ENCODE data around the gene PRTN3.
"Not testable (repeated sequence)": the region's sequence is repeated elsewhere in the genome, so short reads cannot be mapped to it uniquely, and the experiment has no call there.

The PRTN3 gene

DNA sequence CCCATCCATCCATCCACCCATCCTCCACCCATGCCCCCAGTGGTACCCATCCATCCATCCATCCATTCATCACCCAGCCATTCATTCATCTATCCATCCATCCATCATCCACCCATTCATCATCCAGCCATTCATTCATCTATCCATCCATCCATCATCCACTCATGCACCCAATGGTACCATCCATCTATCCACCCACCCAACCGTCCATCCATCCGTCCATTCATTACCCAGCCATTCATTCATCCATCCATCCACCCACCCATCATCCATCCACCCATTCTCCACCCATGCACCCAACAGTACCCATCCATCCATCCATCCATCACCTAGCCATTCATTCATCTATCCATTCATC is 24.3 kb upstream of the PRTN3 start:
- no peak for DNase-seq

DNA sequence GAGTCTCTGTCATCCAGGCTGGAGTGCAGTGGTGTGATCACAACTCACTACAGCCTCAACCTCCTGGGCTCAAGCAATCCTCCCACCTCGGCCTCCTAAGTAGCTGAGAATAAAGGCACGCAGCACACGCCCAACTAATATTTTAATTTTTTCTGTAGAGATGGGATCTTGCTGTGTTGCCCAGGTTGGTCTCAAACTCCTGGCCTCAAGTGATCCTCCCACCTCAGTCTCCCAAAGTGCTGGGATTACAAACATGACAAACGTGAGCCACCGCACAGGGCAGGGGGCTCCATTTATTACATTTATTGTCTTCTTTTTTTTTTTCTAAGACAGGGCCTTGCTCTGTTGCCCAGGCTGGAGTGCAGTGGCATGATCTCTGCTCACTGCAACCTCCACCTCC is 20.6 kb upstream of the PRTN3 start:
- DNase-seq = not testable (repeated sequence)

GRCh38 chr19:821231-821824 is 19.5 kb upstream of the PRTN3 start:
- no peak for DNase-seq

GRCh38 chr19:821825-822503 is 18.8 kb upstream of the PRTN3 start, which contains the start of gene PLPPR3:
TSS of gene PLPPR3 (minus strand) at chr19:821955. CDS start at chr19:821559, 396 bp downstream.
- no peak for DNase-seq

DNA sequence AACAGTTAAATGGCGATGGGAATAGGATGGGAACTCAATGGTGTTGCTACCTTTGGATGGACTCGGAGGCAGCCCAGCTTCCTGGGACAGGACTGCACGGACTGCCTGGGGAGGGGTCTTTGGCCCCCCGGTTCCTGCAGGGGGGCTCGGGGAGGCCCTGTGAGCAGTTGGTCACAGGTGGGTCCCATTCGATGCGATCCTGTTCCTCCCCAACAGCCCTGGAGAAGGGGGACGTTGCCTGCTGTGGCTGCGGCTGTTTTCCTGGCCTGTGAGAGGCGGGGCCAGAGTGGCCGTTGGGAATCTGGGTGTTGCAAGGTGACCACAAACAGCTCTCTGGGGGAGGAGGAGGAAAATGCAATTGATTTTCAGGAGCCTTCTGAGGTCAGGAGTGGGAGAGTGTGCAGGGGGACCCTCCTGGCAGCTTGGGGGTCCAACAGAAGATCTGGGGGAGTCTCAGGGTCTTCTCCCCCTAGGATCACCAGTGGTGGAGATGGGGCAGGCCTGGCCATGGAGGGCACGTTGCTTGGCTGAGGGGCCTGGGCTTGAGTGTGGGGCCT is 17.2 kb upstream of the PRTN3 start:
- no peak for DNase-seq

- no peak for DNase-seq
These were observed 15.9 kb upstream of the PRTN3 start for GRCh38 chr19:824885-825284.

DNA sequence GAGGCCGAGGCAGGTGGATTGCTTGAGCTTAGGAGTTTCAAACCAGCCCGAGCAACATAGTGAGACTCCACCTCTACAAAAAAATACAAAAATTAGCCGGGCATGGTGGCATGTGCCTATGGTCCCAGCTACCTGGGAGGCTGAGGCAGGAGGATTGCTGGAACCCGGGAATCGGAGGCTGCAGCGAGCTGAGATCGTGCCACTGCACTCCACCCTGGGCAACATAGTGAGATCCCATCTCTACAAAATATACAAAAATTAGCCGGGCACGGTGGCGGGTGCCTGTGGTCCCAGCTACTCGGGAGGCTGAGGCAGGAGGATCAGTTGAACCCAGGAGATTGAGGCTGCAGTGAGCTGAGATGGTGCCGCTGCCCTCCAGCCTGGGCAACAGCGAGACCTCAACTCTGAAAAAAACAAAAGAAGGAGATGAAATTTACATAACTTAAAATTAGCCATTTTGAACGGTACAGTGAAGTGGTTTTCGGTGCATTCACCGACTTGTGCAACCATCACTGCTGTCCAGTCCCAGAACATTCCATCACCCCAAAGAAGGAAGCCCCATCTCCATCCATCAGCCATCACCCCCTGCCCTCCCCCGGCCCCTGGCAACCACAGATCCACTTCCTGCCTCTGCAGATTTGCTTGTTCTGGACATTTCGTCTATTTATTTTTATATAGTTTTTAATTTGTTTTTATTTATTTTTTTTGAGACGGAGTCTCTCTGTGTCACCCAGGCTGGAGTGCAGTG is 14.7 kb upstream of the PRTN3 start:
- DNase-seq = no peak

DNA sequence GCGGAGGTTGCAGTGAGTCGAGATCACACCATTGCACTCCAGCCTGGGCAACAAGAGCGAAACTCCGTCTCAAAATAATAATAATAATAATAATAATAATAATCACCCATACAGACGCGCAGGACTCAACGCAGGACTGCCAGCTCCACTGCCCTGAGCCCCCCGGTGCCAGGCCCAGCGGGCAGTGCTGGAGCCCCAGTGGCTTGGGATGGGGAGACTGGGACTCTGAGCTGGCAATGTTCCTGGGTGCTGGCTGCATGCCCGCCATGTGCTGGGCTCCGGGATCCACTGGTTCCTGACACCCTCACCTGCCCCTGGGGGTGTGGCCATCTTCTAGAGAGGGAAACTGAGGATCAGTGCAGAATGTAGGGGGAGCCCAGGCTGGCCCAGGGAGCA is 13.5 kb upstream of the PRTN3 start:
- no peak for DNase-seq

GRCh38 chr19:827710-828321 is 13.0 kb upstream of the PRTN3 start, which contains the start of gene AZU1:
TSS of gene AZU1 (plus strand) at chr19:827837. CDS start at chr19:827847, 10 bp downstream.
- no peak for DNase-seq

GRCh38 chr19:829129-829758 is 11.6 kb upstream of the PRTN3 start:
- no peak for DNase-seq

DNA sequence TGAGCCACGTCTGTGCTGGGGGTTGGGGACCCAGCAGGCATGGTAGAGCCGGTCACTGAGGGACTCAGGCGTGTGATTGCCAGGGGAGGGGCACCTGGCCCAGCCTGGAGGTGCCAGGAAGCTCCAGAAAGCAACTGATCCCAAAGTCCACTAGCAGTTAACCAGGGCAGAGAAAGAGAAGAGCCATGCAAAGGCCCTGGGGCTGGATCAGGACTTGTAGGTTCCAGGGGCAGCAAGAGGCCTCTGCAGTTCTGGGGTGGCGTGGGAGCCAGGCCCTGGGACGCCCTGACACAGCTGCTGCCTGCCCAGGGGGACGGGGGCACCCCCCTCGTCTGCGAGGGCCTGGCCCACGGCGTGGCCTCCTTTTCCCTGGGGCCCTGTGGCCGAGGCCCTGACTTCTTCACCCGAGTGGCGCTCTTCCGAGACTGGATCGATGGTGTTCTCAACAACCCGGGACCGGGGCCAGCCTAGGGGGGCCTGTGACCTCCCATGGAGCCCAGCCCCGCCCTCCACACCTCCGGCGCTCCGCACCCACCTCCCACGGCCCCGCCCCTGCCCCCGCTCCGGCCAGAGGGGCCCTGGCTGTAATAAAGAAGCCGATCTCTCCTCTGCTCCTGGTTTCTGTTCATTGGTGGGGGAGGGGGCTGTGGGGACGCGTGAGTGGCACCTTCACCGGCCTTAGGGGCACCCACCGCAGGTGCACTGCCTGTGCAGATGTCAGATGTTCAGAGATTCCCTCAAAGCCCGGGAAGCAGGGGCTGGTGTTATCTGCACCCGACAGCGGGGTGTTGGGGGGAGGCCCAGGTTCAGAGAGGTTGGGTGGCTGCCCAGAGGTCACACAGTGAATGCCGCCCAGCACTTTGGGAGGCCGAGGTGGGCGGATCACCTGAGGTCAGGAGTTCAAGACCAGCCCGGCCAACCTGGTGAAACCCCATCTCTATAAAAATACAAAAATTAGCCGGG is 9.1 kb upstream of the PRTN3 start:
- DNase-seq = no peak

DNA sequence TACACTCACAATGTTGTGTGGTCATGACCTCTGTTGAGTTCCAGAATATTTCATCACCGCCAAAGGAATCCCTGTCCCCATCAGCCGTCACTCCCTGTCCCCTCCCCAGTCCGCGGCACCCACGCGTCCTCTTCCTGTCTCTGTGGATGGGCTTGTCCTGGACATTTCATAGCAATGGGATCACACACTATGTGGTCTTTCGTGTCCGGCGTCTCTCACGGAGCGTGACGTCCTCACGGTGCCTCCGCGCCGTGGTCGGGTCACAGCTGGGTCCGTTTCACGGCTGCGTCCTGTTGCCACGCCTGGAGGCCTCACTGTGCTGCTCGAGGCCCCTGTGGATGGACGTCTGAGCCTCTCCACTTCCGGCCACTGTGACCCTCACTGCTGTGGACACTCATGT is 6.6 kb upstream of the PRTN3 start:
- no peak for DNase-seq

DNA sequence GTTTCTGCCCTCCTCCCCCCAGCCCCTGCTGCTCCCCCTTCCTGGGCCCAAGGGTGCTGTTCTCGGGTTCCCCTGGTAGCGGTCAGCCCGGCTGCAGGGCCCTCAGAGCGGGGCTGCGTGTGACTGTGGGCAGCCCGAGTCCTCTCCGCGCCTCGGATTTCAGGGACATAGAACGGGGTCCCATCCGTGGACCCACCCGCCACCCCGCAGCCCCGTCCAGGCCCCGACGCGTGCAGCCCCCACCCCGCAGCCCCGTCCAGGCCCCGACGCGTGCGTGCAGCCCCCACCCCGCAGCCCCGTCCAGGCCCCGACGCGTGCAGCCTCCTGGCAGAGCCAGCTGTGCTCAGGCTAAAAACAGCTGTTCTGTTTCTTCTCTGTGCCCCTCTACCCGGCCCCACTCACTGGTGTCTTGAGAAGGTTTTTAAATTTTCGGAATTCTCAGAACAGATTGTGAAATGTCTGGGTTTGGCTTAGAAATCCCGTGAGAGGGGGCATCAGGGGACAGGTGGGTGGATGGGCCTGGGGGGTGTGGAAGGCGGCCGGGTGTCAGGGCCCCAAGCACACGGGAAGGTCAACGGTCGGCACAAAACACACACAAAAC is 5.5 kb upstream of the PRTN3 start:
- DNase-seq = no peak

- DNase-seq = not testable (repeated sequence)
These were observed 2.0 kb downstream of the PRTN3 start for GRCh38 chr19:842802-843179.

- DNase-seq = no peak
These were observed 2.5 kb downstream of the PRTN3 start for GRCh38 chr19:843180-843835.

DNA sequence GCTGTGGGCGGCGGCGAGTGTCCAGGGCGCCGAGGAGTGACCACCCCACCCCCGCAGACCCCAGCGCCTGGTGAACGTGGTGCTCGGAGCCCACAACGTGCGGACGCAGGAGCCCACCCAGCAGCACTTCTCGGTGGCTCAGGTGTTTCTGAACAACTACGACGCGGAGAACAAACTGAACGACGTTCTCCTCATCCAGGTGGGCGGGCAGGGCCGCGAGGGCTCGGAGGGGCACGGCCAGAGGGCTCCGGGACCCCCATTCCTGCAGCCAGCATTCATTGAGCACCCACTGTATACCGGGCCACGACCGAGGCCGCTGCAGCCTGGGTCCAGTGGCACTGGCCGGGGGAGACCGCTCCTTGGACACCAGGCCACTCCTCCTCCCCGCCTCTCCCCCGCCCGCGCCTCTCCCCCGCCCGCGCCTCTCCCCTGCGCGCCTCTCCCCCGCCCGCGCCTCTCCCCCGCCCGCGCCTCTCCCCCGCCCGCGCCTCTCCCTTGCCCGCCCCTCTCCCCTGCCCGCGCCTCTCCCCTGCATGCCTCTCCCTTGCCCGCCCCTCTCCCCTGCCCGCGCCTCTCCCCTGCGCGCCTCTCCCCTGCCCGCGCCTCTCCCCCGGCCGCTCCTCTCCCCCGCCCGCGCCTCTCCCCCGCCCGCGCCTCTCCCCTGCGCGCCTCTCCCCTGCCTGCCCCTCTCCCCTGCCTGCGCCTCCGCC is 3.2 kb downstream of the PRTN3 start:
- no peak for DNase-seq

GRCh38 chr19:844546-844971 is 3.8 kb downstream of the PRTN3 start:
- no peak for DNase-seq

GRCh38 chr19:845707-846521 is 5.1 kb downstream of the PRTN3 start:
- no peak for DNase-seq

DNA sequence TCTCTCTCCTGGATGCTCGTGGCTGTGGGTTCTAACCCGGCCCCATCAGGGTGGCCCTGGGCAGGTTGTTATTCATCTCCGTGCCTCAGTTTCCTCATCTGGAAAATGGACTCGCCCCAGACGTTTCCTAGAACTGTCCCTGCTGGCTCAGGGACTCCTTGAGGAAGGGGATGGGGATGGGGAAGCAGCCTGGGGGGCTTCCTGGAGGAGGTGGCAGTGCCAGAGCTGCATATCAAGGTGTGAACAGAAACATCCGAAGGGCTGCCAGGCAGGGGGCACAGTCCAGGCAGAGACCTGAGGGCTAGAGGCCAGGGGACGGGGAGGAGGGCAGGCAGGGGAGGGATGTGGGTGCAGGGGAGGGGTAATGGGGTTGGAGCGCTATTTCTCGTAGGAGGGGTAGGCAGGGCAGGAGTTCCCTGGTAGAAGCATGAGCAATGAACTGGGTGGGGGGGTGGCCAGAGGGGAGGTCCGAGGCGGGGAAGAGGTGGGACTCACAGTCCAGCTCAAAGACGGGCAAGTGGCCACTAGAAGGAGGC is 7.7 kb downstream of the PRTN3 start:
- no peak for DNase-seq
